ENCODE data around the gene MUC6.

MUC6 gene

GRCh38 chr11:1008001-1008802, 28.3 kb downstream of the MUC6 start:
- no peak for ATAC-seq
- TF ChIP-seq ZNF565 (CRISPR knock-in tag; conservative IDR thresholded peaks at IDR 0.05; ENCODE audit: low read depth) (no peak), SNAI2 (CRISPR knock-in tag; IDR thresholded peaks at IDR 0.05) (no peak), ARNTL (CRISPR knock-in tag; IDR thresholded peaks at IDR 0.05; ENCODE audit: borderline replicate concordance, low read depth) (no peak), RARB (CRISPR knock-in tag; IDR thresholded peaks at IDR 0.05) (no peak), PPARA (CRISPR knock-in tag; IDR thresholded peaks at IDR 0.05; ENCODE audit: borderline replicate concordance) (no peak), ESRRG (CRISPR knock-in tag; IDR thresholded peaks at IDR 0.05) (no peak), TCF4 (CRISPR knock-in tag; IDR thresholded peaks at IDR 0.05; ENCODE audit: borderline replicate concordance) (no peak)
- TF ChIP-seq, protein P1, sequence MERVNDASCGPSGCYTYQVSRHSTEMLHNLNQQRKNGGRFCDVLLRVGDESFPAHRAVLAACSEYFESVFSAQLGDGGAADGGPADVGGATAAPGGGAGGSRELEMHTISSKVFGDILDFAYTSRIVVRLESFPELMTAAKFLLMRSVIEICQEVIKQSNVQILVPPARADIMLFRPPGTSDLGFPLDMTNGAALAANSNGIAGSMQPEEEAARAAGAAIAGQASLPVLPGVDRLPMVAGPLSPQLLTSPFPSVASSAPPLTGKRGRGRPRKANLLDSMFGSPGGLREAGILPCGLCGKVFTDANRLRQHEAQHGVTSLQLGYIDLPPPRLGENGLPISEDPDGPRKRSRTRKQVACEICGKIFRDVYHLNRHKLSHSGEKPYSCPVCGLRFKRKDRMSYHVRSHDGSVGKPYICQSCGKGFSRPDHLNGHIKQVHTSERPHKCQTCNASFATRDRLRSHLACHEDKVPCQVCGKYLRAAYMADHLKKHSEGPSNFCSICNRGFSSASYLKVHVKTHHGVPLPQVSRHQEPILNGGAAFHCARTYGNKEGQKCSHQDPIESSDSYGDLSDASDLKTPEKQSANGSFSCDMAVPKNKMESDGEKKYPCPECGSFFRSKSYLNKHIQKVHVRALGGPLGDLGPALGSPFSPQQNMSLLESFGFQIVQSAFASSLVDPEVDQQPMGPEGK (CRISPR knock-in tag; IDR thresholded peaks at IDR 0.05; ENCODE audit: borderline replicate concordance): no peak

DNA sequence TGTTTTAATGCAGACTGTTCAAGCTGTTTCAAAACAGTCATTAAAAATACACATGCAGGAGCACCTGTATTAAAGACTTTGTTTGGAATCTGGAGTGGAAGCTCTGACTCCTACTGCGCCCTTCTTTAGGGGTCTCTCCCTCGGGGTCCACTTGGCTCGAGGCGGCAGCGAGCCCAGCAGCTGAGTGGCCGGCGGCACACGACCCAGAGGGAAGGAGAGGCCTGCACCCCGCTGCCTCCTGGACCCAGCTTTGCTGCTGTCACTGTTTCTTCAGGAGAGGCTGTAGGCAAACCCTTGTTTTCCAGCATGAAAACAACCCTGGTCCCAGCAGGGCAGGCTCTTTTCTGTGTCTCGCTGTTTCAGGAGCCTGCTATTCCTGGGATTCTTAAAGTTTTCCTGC, 29.2 kb downstream of the MUC6 start:
- TF ChIP-seq, protein P2, sequence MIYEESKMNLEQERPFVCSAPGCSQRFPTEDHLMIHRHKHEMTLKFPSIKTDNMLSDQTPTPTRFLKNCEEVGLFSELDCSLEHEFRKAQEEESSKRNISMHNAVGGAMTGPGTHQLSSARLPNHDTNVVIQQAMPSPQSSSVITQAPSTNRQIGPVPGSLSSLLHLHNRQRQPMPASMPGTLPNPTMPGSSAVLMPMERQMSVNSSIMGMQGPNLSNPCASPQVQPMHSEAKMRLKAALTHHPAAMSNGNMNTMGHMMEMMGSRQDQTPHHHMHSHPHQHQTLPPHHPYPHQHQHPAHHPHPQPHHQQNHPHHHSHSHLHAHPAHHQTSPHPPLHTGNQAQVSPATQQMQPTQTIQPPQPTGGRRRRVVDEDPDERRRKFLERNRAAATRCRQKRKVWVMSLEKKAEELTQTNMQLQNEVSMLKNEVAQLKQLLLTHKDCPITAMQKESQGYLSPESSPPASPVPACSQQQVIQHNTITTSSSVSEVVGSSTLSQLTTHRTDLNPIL (CRISPR knock-in tag; IDR thresholded peaks at IDR 0.05; ENCODE audit: low read depth): no peak
- no peak for TF ChIP-seq TOX (CRISPR knock-in tag; IDR thresholded peaks at IDR 0.05; ENCODE audit: borderline replicate concordance)
- TF ChIP-seq OSR1 (CRISPR knock-in tag; IDR thresholded peaks at IDR 0.05): no peak
- no peak for TF ChIP-seq ZFP30 (CRISPR knock-in tag; IDR thresholded peaks at IDR 0.05)
- no peak for TF ChIP-seq ZC3H10 (CRISPR knock-in tag; IDR thresholded peaks at IDR 0.05)
- TF ChIP-seq ZFP3 (CRISPR knock-in tag; IDR thresholded peaks at IDR 0.05): no peak
- no peak for TF ChIP-seq RARB (CRISPR knock-in tag; IDR thresholded peaks at IDR 0.05)
- no peak for TF ChIP-seq CSDC2 (CRISPR knock-in tag; IDR thresholded peaks at IDR 0.05)
- TF ChIP-seq ARNTL (CRISPR knock-in tag; IDR thresholded peaks at IDR 0.05; ENCODE audit: borderline replicate concordance, low read depth): no peak
- no peak for TF ChIP-seq ZNF8 (CRISPR knock-in tag; IDR thresholded peaks at IDR 0.05)
- no peak for TF ChIP-seq PPARA (CRISPR knock-in tag; IDR thresholded peaks at IDR 0.05; ENCODE audit: borderline replicate concordance)
- no peak for TF ChIP-seq ESRRG (CRISPR knock-in tag; IDR thresholded peaks at IDR 0.05)
- TF ChIP-seq BACH2 (CRISPR knock-in tag; IDR thresholded peaks at IDR 0.05; ENCODE audit: borderline replicate concordance): no peak
- ATAC-seq: no peak

GRCh38 chr11:1006762-1007161, 29.8 kb downstream of the MUC6 start:
- TF ChIP-seq, protein P2 (CRISPR knock-in tag; IDR thresholded peaks at IDR 0.05; ENCODE audit: low read depth): no peak
- TF ChIP-seq GLIS3 (CRISPR knock-in tag; IDR thresholded peaks at IDR 0.05) (no peak), TSHZ2 (CRISPR knock-in tag; IDR thresholded peaks at IDR 0.05) (no peak), SNAI2 (CRISPR knock-in tag; IDR thresholded peaks at IDR 0.05) (no peak), OSR1 (CRISPR knock-in tag; IDR thresholded peaks at IDR 0.05) (no peak), ZFP3 (CRISPR knock-in tag; IDR thresholded peaks at IDR 0.05) (no peak), ESRRG (CRISPR knock-in tag; IDR thresholded peaks at IDR 0.05) (no peak), BACH2 (CRISPR knock-in tag; IDR thresholded peaks at IDR 0.05; ENCODE audit: borderline replicate concordance) (no peak), TOX (CRISPR knock-in tag; IDR thresholded peaks at IDR 0.05; ENCODE audit: borderline replicate concordance) (no peak), ZNF565 (CRISPR knock-in tag; conservative IDR thresholded peaks at IDR 0.05; ENCODE audit: low read depth) (no peak), RARB (CRISPR knock-in tag; IDR thresholded peaks at IDR 0.05) (no peak), TCF4 (CRISPR knock-in tag; IDR thresholded peaks at IDR 0.05; ENCODE audit: borderline replicate concordance) (no peak), POU6F1 (CRISPR knock-in tag; IDR thresholded peaks at IDR 0.05; ENCODE audit: borderline replicate concordance, low read depth) (no peak), ZC3H10 (CRISPR knock-in tag; IDR thresholded peaks at IDR 0.05) (no peak), ARNTL (CRISPR knock-in tag; IDR thresholded peaks at IDR 0.05; ENCODE audit: borderline replicate concordance, low read depth) (no peak)
- TF ChIP-seq, protein P1 (CRISPR knock-in tag; IDR thresholded peaks at IDR 0.05; ENCODE audit: borderline replicate concordance): no peak
- ATAC-seq: no peak

Measured in SK-N-SH treated with all-trans-retinoic acid at 6 μM for 48 hours (cell line).